Breast epithelium (tissue), 3 donors: ENCODE results near the gene TEAD4.

Experiments used
- POLR2AphosphoS5 ChIP-seq, 3 donors: sonication (generic); formaldehyde crosslinking; IDR thresholded peaks; one replicate each; pipeline ENCODE4 v1.6.1; 2017; ENCODE audit warnings: antibody characterized with exemption in 3 of 3
- TF ChIP-seq, protein P1 (sequence below), 3 donors: fragments of 450-650 bp; IDR thresholded peaks; one replicate each; pipeline ENCODE4 v1.5.1; 2016 to 2017; ENCODE audit warnings: antibody characterized with exemption in 3 of 3, mild to moderate bottlenecking in 3 of 3, moderate library complexity in 3 of 3

GRCh38 chr12:3076730-3077571, 117.8 kb downstream of the TEAD4 start, which contains the start of gene TSPAN9:
- TF ChIP-seq, protein P1, sequence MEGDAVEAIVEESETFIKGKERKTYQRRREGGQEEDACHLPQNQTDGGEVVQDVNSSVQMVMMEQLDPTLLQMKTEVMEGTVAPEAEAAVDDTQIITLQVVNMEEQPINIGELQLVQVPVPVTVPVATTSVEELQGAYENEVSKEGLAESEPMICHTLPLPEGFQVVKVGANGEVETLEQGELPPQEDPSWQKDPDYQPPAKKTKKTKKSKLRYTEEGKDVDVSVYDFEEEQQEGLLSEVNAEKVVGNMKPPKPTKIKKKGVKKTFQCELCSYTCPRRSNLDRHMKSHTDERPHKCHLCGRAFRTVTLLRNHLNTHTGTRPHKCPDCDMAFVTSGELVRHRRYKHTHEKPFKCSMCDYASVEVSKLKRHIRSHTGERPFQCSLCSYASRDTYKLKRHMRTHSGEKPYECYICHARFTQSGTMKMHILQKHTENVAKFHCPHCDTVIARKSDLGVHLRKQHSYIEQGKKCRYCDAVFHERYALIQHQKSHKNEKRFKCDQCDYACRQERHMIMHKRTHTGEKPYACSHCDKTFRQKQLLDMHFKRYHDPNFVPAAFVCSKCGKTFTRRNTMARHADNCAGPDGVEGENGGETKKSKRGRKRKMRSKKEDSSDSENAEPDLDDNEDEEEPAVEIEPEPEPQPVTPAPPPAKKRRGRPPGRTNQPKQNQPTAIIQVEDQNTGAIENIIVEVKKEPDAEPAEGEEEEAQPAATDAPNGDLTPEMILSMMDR (IDR thresholded peaks at IDR 0.05) = no peak
- TF ChIP-seq POLR2AphosphoS5 (IDR thresholded peaks at IDR 0.05) = peak; percentile 22 to 28 (median 24)
